PC-9 (cell line): Measurements from ENCODE around the gene ICA1.

Experiments
- EZH2 ChIP-seq: fragments of 200-600 bp; sonication (generic); IDR thresholded peaks from 2 replicates; pipeline ENCODE4 v1.8.0; 2017; ENCODE audit warnings: antibody characterized with exemption, low read depth
- TF ChIP-seq, protein P1 (sequence below): fragments of 200-600 bp; sonication (generic); conservative IDR thresholded peaks from 2 replicates; pipeline ENCODE4 v1.6.1; 2017; ENCODE audit warnings: mixed run types, antibody characterized with exemption, mild to moderate bottlenecking, moderate library complexity

DNA sequence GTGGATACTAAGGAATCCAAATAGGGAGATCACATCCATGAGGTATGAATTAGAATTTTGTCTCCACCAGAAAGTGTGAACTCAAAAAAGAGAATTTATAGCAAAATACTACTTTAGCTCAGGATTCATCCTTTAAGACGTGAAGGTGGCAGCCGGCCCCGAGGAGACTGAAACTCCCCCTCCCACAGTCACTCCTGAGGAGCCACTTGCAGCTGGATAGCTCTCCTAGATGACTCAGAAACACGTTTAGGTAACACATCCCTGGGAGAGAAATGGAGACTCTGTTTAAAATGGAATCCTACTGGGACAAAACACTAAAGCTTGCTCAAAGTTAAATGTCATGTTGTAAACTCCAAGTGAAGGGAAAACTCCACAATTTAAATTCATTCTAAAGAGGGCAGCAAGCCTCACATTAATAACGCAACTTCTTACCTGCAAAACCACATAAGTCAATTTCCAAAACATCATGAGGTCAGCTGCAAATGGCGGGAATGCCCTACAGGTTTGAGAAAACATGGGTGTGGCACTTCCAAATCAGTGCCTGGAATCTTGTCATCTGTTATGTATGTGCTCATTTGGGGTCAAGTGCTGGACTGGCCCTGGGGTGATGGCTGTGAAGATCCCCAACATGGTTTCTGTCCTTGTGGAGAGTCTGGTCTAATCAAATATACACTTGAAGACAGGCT lies 46.2 kb downstream of the ICA1 start:
- TF ChIP-seq EZH2 = no peak
- TF ChIP-seq, protein P1, sequence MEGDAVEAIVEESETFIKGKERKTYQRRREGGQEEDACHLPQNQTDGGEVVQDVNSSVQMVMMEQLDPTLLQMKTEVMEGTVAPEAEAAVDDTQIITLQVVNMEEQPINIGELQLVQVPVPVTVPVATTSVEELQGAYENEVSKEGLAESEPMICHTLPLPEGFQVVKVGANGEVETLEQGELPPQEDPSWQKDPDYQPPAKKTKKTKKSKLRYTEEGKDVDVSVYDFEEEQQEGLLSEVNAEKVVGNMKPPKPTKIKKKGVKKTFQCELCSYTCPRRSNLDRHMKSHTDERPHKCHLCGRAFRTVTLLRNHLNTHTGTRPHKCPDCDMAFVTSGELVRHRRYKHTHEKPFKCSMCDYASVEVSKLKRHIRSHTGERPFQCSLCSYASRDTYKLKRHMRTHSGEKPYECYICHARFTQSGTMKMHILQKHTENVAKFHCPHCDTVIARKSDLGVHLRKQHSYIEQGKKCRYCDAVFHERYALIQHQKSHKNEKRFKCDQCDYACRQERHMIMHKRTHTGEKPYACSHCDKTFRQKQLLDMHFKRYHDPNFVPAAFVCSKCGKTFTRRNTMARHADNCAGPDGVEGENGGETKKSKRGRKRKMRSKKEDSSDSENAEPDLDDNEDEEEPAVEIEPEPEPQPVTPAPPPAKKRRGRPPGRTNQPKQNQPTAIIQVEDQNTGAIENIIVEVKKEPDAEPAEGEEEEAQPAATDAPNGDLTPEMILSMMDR = no peak
